Measurements from ENCODE around the gene IRF7.

The IRF7 gene

DNA sequence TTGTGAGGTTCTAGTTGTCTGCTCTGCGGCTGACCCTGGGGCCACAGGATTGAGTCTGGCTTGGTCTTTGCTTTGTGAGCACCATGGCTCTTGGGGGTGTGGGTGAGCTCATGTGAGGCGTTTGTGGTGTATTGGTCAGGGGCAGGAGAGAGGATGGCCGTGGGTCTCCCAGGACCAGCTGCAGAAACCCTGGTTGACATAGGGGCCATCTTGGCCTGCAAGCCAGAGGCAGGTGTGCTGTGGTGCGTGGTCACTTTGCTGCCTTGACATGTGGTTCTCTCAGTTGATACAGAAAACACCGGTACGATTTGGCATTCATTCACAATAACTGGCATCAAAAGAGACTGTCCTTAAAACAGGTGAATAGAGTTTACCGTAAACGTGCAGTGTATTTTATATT lies 28.2 kb downstream of the IRF7 start:
- CTCF ChIA-PET = no interaction called here
- POLR2A ChIA-PET = interaction anchor here (0.6 to 0.7 kb wide), 2 partner anchors 9 to 274 kb away, joined by 3 to 5 read pairs; no protein-coding TSS in a partner anchor
- DNase-seq (ENCODE audit: extremely low spot score) = no peak
- TF ChIP-seq, protein P1, sequence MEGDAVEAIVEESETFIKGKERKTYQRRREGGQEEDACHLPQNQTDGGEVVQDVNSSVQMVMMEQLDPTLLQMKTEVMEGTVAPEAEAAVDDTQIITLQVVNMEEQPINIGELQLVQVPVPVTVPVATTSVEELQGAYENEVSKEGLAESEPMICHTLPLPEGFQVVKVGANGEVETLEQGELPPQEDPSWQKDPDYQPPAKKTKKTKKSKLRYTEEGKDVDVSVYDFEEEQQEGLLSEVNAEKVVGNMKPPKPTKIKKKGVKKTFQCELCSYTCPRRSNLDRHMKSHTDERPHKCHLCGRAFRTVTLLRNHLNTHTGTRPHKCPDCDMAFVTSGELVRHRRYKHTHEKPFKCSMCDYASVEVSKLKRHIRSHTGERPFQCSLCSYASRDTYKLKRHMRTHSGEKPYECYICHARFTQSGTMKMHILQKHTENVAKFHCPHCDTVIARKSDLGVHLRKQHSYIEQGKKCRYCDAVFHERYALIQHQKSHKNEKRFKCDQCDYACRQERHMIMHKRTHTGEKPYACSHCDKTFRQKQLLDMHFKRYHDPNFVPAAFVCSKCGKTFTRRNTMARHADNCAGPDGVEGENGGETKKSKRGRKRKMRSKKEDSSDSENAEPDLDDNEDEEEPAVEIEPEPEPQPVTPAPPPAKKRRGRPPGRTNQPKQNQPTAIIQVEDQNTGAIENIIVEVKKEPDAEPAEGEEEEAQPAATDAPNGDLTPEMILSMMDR (IDR thresholded peaks at IDR 0.05; ENCODE audit: control extremely low read depth, extremely low read depth, low read depth, missing control alignments) = no peak

DNA sequence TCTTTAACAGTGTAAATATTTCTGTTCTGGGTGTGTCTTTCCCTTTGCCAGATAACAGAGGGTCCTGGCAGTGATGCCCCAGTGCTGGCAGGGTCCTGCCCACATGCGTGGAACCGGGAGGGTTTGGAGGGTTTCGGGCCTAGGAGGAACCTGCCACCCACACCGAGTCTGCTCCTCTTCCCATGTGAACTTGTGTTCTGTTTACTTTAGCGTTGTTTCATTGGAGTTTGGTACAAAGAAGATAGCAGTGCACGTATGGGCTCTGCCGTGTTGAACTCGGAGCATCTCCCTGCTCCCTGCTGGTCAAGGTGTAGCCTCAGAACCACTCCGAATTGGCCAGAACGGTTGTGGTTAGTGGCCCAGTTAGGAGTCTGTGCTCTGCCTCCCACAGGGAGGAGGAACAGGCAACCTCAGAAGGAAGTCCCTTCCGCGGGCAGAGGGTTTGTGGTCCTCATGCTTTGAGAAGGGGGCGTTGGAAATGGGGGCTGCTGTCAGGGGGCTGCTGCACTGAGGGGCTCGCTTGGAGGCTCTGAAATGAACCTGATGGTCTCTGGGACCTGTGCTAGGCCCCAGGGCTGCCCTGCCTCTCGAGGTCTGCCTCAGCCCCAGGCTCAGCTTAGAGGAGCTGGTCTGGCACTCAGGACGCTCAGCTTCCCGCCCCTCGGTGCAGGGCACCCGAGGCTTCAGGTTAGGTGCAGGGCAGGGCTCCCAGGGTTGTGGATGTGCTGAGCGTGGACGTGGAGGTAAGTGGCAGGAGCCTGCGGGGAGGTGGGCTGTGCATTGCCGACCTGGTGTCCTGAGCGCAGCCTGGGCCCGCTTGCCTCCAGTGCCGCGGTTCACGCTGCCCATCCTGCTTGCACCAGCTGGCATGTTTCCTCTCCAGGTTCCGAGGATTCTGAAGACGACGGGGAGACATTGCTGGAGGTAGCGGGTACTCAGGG lies 29.1 kb downstream of the IRF7 start:
- CTCF ChIA-PET = interaction anchor here (1.9 to 2.7 kb wide), 2 partner anchors 11 to 137 kb away, joined by 4 to 6 read pairs; partner anchors contain the start of gene PHRF1
- POLR2A ChIA-PET = no interaction called here
- TF ChIP-seq, protein P1 (IDR thresholded peaks at IDR 0.05; ENCODE audit: control extremely low read depth, extremely low read depth, low read depth, missing control alignments) = no peak
- DNase-seq (ENCODE audit: extremely low spot score) = no peak

DNA sequence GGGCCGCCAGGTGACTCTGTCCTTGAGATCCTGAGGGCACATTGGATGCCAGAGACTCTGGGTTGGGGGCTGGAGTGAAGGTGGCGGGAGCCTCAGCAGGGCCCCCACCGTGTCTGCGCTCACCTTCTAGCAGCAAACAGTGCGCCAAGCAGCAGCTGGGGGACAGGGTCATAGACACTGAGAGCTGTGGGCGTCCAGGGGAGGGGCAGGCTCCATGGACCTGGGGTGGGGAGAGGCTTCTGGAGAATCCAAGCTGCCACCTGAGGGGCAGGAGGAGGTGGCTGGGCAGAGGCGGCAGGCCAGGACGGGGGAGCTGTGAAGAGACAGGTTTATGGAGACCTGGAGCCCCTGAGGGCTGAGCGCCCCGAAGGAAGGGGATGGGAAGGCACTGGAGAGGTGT lies 31.5 kb downstream of the IRF7 start:
- DNase-seq (ENCODE audit: extremely low spot score) = no peak
- TF ChIP-seq, protein P1 (IDR thresholded peaks at IDR 0.05; ENCODE audit: control extremely low read depth, extremely low read depth, low read depth, missing control alignments) = no peak
- CTCF ChIA-PET = interaction anchor here (2.0 to 2.7 kb wide), 2 partner anchors 9 to 30 kb away, joined by 4 to 6 read pairs; partner anchors contain the start of gene PHRF1
- POLR2A ChIA-PET = interaction anchor here (0.7 to 2.3 kb wide), 2 partner anchors 9 to 11 kb away, joined by 5 to 10 read pairs; partner anchors contain the start of gene PHRF1

DNA sequence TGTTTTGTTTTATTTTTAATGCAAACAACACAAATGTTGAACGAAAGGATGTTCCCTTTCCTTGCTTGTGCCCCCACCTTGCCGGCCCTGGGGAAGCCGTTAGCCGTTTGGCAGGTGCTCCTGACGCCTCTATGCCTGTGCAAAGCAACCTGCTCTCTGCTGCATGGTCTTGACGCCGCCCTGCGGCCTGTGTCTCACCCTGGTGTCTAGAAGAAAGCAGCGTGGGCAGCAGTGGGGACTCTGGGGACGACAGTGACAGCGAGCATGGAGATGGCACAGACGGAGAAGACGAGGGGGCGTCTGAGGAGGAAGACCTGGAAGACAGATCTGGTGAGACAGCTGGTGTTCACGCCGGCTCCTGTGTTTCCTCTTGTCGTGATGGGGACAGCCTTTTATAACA lies 34.0 kb downstream of the IRF7 start:
- TF ChIP-seq, protein P1 (IDR thresholded peaks at IDR 0.05; ENCODE audit: control extremely low read depth, extremely low read depth, low read depth, missing control alignments) = no peak
- DNase-seq (ENCODE audit: extremely low spot score) = no peak
- POLR2A ChIA-PET = no interaction called here
- CTCF ChIA-PET = no interaction called here

DNA sequence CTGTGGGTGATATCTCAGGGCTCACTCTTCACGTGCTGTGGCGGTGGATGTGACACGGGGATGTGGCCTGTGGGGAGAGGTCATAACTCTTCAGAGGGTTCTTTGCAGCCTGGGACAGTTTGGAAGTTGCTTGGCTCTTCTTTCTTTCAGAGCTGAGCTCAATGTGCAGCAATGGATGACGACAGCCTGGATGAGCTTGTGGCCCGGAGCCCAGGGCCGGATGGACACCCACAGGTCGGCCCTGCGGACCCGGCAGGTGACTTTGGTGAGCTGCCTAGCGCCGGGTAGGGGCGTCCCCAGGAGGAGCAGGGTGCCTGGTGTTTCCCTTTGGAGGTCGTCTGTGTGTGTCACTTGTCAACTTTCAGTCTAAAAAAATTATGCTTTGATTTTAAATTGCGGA lies 34.4 kb downstream of the IRF7 start:
- ChIA-PET CTCF (no interaction called here), POLR2A (no interaction called here)
- TF ChIP-seq, protein P1 (IDR thresholded peaks at IDR 0.05; ENCODE audit: control extremely low read depth, extremely low read depth, low read depth, missing control alignments) = no peak
- DNase-seq (ENCODE audit: extremely low spot score) = no peak

DNA sequence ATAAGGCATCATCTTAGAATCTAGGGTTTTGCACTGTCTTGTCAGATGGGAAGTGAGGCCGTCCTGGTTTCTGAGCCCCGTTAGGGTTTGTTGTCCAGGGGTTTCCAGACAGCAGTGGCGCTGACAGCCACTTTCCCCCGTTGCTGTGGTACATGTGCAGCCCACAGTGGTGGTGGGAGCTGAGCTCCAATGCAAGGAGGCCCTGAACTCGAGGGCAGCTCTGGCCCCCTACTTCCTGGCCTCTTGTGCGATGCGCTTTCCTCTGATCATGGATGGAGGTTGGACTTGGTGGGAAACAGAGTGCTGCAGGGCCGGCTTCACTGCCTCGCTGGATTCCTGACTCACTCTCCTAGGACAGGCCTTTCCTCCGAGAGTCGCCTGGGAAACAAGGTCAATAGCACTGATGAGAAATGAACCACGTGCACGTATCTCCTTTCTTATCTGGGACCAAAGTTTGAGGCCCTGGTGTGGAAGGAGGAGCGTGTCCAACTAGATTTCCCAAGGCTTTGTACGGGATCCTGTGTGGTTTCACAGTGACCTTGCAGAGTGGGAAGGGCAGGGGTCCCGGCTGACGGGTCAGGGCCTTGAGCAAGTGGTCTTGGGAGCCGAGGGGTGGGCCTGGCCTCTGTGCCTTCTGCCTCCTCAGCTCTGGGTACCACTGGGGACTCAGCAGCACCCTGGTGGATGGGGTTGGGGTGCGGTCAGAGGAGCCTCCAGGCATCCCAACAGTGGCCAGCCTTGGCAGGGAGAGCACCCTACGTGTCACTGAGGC lies 35.7 kb downstream of the IRF7 start:
- ChIA-PET POLR2A (no interaction called here), CTCF (interaction anchor here (1.3 kb wide), 1 partner anchor 26 kb away, joined by 6 read pairs; no protein-coding TSS in a partner anchor)
- no peak for DNase-seq (ENCODE audit: extremely low spot score)
- TF ChIP-seq, protein P1 (IDR thresholded peaks at IDR 0.05; ENCODE audit: control extremely low read depth, extremely low read depth, low read depth, missing control alignments) = no peak

Measured in GM10248 (cell line).